A549 (cell line): Measurements from ENCODE around the gene PCDHGC5.

Experiments
- CHD2 ChIP-seq: fragments of 150-350 bp; IDR thresholded peaks from 2 replicates; pipeline ENCODE4 v1.6.1; 2014; ENCODE audit warnings: low read length; ENCODE audit not compliant: partially characterized antibody
- EP300 ChIP-seq, 2 experiments: fragments of >200 bp; sonication (Bioruptor Twin); formaldehyde crosslinking; IDR thresholded peaks; 2 replicates in 1 of 2; 3 replicates in 1 of 2; pipeline ENCODE4 v1.6.1; 2016 to 2017
- ESRRA ChIP-seq: fragments of 150-350 bp; IDR thresholded peaks from 2 replicates; pipeline ENCODE4 v1.6.1; 2014; ENCODE audit warnings: mild to moderate bottlenecking, low read length, borderline replicate concordance
- KDM1A ChIP-seq: fragments of 200-600 bp; sonication (generic); IDR thresholded peaks from 2 replicates; pipeline ENCODE4 v1.6.1; 2016; ENCODE audit warnings: low read depth, mild to moderate bottlenecking
- MAZ ChIP-seq: fragments of 150-350 bp; IDR thresholded peaks from 2 replicates; pipeline ENCODE4 v1.6.1; 2014; ENCODE audit warnings: antibody characterized with exemption, low read depth, low read length, borderline replicate concordance
- POLR2AphosphoS2 ChIP-seq: conservative IDR thresholded peaks from 2 replicates; pipeline ENCODE4 v1.6.1; 2012; ENCODE audit warnings: low read length, improper control_type of control experiment, inconsistent platforms
- RAD21 ChIP-seq, 2 experiments: fragments of >200 bp in 1 of 2; sonication (Bioruptor Twin) in 1 of 2; formaldehyde crosslinking in 1 of 2; IDR thresholded peaks in 1 of 2; conservative IDR thresholded peaks in 1 of 2; 2 replicates in 1 of 2; 3 replicates in 1 of 2; pipeline ENCODE4 v1.6.1; 2012 to 2018; ENCODE audit warnings: inconsistent platforms in 1 of 2
- TF ChIP-seq, protein P1 (sequence below): fragments of >200 bp; sonication (Bioruptor Twin); formaldehyde crosslinking; IDR thresholded peaks from 3 replicates; pipeline ENCODE4 v1.5.1; 2016
- TF ChIP-seq, protein P2 (sequence below): fragments of 200-600 bp; sonication (generic); IDR thresholded peaks from 2 replicates; pipeline ENCODE4 v1.6.1; 2016; ENCODE audit warnings: antibody characterized with exemption, mild to moderate bottlenecking, moderate library complexity

DNA sequence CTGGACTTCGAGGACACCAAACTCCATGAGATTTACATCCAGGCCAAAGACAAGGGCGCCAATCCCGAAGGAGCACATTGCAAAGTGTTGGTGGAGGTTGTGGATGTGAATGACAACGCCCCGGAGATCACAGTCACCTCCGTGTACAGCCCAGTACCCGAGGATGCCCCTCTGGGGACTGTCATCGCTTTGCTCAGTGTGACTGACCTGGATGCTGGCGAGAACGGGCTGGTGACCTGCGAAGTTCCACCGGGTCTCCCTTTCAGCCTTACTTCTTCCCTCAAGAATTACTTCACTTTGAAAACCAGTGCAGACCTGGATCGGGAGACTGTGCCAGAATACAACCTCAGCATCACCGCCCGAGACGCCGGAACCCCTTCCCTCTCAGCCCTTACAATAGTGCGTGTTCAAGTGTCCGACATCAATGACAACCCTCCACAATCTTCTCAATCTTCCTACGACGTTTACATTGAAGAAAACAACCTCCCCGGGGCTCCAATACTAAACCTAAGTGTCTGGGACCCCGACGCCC lies 11.8 kb upstream of the PCDHGC5 start:
- TF ChIP-seq POLR2AphosphoS2 (no peak), ESRRA (no peak), RAD21 (conservative IDR thresholded peaks at IDR 0.05 in 1 of 2, IDR thresholded peaks at IDR 0.05 in 1 of 2) (no peak), KDM1A (no peak), EP300 (IDR thresholded peaks at IDR 0.05) (no peak), MAZ (no peak), CHD2 (no peak)
- TF ChIP-seq, protein P1, sequence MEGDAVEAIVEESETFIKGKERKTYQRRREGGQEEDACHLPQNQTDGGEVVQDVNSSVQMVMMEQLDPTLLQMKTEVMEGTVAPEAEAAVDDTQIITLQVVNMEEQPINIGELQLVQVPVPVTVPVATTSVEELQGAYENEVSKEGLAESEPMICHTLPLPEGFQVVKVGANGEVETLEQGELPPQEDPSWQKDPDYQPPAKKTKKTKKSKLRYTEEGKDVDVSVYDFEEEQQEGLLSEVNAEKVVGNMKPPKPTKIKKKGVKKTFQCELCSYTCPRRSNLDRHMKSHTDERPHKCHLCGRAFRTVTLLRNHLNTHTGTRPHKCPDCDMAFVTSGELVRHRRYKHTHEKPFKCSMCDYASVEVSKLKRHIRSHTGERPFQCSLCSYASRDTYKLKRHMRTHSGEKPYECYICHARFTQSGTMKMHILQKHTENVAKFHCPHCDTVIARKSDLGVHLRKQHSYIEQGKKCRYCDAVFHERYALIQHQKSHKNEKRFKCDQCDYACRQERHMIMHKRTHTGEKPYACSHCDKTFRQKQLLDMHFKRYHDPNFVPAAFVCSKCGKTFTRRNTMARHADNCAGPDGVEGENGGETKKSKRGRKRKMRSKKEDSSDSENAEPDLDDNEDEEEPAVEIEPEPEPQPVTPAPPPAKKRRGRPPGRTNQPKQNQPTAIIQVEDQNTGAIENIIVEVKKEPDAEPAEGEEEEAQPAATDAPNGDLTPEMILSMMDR: no peak
- TF ChIP-seq, protein P2, sequence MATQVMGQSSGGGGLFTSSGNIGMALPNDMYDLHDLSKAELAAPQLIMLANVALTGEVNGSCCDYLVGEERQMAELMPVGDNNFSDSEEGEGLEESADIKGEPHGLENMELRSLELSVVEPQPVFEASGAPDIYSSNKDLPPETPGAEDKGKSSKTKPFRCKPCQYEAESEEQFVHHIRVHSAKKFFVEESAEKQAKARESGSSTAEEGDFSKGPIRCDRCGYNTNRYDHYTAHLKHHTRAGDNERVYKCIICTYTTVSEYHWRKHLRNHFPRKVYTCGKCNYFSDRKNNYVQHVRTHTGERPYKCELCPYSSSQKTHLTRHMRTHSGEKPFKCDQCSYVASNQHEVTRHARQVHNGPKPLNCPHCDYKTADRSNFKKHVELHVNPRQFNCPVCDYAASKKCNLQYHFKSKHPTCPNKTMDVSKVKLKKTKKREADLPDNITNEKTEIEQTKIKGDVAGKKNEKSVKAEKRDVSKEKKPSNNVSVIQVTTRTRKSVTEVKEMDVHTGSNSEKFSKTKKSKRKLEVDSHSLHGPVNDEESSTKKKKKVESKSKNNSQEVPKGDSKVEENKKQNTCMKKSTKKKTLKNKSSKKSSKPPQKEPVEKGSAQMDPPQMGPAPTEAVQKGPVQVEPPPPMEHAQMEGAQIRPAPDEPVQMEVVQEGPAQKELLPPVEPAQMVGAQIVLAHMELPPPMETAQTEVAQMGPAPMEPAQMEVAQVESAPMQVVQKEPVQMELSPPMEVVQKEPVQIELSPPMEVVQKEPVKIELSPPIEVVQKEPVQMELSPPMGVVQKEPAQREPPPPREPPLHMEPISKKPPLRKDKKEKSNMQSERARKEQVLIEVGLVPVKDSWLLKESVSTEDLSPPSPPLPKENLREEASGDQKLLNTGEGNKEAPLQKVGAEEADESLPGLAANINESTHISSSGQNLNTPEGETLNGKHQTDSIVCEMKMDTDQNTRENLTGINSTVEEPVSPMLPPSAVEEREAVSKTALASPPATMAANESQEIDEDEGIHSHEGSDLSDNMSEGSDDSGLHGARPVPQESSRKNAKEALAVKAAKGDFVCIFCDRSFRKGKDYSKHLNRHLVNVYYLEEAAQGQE: no peak
